ENCODE data around the gene SCUBE1. TPM values are rescaled to one million over a fixed set of nuclear protein-coding genes. Genes with fewer than 3 reads are reported as not detected.

The SCUBE1 gene
- total RNA-seq, 2 experiments from 2014 or later, result not detected

DNA sequence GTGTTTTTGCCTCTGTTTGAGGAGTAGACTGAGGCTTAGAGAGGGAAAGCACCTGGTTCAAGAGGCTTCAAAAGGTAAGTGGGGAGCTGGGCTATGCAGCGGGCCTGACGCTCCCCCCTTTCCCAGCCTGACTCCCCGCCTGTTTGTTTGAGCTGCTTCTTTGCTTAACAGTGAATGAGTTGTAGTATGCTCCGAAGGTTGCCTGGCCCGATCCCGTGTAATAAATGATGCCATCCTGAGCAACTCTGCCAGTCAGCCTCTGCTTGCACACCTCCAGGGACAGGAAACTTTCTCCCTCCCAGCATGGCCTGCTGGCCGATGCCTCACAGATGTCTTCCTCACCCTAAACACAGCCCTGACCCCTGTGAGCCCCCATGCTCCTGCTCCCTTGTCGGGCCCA is 110.7 kb downstream of the SCUBE1 start:
- H2AFZ ChIP-seq (ENCODE audit: low read length), result no peak overlapping the region
- TF ChIP-seq EZH2phosphoT487 (IDR thresholded peaks at IDR 0.05; ENCODE audit: borderline replicate concordance, low read depth, low read length) (no peak), CTCF (conservative IDR thresholded peaks at IDR 0.05; ENCODE audit: low read length) (no peak)
- ChIA-PET POLR2A (no interaction called here), CTCF (ENCODE audit: unreplicated experiment) (no interaction called here)
- peaks cover 4% of the 10 kb centered on the region for H3K4me1 ChIP-seq (ENCODE audit: insufficient read depth, low read length, poor library complexity, severe bottlenecking)
- no peak overlapping the region for H3K4me3 ChIP-seq (ENCODE audit: low read depth, low read length, poor library complexity, severe bottlenecking)
- intact Hi-C loops (cut with micrococcal nuclease; ENCODE audit: unreplicated experiment), result no loop called here
- no peak overlapping the region for H3K4me2 ChIP-seq (ENCODE audit: low read length)
- no peaks in the 10 kb centered on the region for H3K36me3 ChIP-seq (ENCODE audit: insufficient read depth, low read length)
- DNase-seq (ENCODE audit: low spot score), result no peak
- no peak overlapping the region for H3K27ac ChIP-seq (ENCODE audit: low read depth, low read length, poor library complexity, severe bottlenecking)
- H3K79me2 ChIP-seq (ENCODE audit: insufficient read depth, low read depth, low read length), result no peaks in the 10 kb centered on the region
- no TSS peak for BruUV-seq (replicated peaks)
- no peaks in the 10 kb centered on the region for H3K9me3 ChIP-seq (ENCODE audit: low read length)
- no peaks in the 10 kb centered on the region for H3K9me2 ChIP-seq (ENCODE audit: insufficient read depth, low read length)
- H4K20me1 ChIP-seq (ENCODE audit: insufficient read depth, low read length), result no peaks in the 10 kb centered on the region

- Histone ChIP-seq H3K36me3 (ENCODE audit: insufficient read depth, low read length) (no peaks in the 10 kb centered on the region), H3K27ac (ENCODE audit: low read depth, low read length, poor library complexity, severe bottlenecking) (no peak overlapping the region), H2AFZ (ENCODE audit: low read length) (no peak overlapping the region), H3K9me2 (ENCODE audit: insufficient read depth, low read length) (no peaks in the 10 kb centered on the region), H3K4me3 (ENCODE audit: low read depth, low read length, poor library complexity, severe bottlenecking) (no peak overlapping the region), H3K4me2 (ENCODE audit: low read length) (no peak overlapping the region), H4K20me1 (ENCODE audit: insufficient read depth, low read length) (no peaks in the 10 kb centered on the region), H3K79me2 (ENCODE audit: insufficient read depth, low read depth, low read length) (no peaks in the 10 kb centered on the region), H3K4me1 (ENCODE audit: insufficient read depth, low read length, poor library complexity, severe bottlenecking) (peaks cover 4% of the 10 kb centered on the region), H3K9me3 (ENCODE audit: low read length) (no peaks in the 10 kb centered on the region)
- no TSS peak for BruUV-seq (replicated peaks)
- intact Hi-C loops (cut with micrococcal nuclease; ENCODE audit: unreplicated experiment), result loop anchor here (1.0 kb wide), 1 partner anchor 115 kb away; no protein-coding TSS in a partner anchor
- CTCF ChIA-PET (ENCODE audit: unreplicated experiment), result interaction anchor here (0.5 to 1.1 kb wide), 2 partner anchors 20 to 155 kb away, joined by 3 read pairs; no protein-coding TSS in a partner anchor
- no peak for DNase-seq (ENCODE audit: low spot score)
- no peak for TF ChIP-seq CTCF (conservative IDR thresholded peaks at IDR 0.05; ENCODE audit: low read length)
- TF ChIP-seq EZH2phosphoT487 (IDR thresholded peaks at IDR 0.05; ENCODE audit: borderline replicate concordance, low read depth, low read length), result no peak
- POLR2A ChIA-PET, result no interaction called here
These were observed 111.5 kb downstream of the SCUBE1 start for GRCh38 chr22:43231724-43232034.

DNA sequence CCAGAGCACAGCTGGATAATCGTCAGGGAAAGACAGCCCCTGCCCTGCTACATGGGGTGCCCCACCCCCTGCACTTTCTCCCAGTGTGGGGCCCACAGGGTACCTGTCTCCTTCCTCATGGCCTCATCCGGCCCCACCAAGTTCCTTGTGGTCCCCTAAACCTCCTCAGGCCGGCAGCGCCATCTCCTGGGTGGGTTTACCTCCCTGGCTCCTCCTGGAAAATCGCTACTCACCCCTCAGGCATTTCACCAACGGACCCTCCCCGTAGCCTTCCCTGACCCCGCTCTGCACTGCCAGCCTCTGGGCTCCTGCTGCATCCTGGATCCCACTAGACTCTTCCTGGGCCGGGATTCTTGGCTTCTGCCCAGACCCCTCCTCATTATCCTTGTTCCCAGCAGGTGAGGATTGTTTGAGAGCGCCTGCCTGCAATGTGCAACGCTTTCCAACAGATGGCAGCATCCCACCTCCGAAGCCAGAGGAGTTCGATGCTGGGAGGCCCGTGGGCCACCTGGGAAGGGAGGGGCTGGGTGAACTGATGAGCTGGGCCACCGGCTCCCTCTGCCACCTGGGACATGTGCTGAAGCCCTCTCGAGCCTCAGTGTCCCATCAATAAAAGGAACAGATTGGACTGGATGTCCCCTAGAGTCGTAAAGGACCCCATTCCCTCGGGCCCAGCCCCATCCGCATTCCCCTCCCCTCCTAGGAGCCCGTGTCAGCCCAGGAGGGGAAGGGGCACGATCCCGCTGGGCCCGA is 112.0 kb downstream of the SCUBE1 start:
- CTCF ChIA-PET (ENCODE audit: unreplicated experiment), result interaction anchor here (0.5 to 1.1 kb wide), 2 partner anchors 19 to 156 kb away, joined by 3 read pairs; no protein-coding TSS in a partner anchor
- Histone ChIP-seq H3K4me2 (ENCODE audit: low read length) (no peak overlapping the region), H3K36me3 (ENCODE audit: insufficient read depth, low read length) (no peaks in the 10 kb centered on the region), H3K9me2 (ENCODE audit: insufficient read depth, low read length) (no peaks in the 10 kb centered on the region), H4K20me1 (ENCODE audit: insufficient read depth, low read length) (no peaks in the 10 kb centered on the region), H3K79me2 (ENCODE audit: insufficient read depth, low read depth, low read length) (no peaks in the 10 kb centered on the region), H3K27ac (ENCODE audit: low read depth, low read length, poor library complexity, severe bottlenecking) (no peak overlapping the region), H3K4me3 (ENCODE audit: low read depth, low read length, poor library complexity, severe bottlenecking) (no peak overlapping the region), H3K9me3 (ENCODE audit: low read length) (no peaks in the 10 kb centered on the region), H2AFZ (ENCODE audit: low read length) (no peak overlapping the region), H3K4me1 (ENCODE audit: insufficient read depth, low read length, poor library complexity, severe bottlenecking) (peaks cover 4% of the 10 kb centered on the region)
- BruUV-seq (replicated peaks), result no TSS peak
- peak; percentile 98 for TF ChIP-seq CTCF (conservative IDR thresholded peaks at IDR 0.05; ENCODE audit: low read length)
- no peak for TF ChIP-seq EZH2phosphoT487 (IDR thresholded peaks at IDR 0.05; ENCODE audit: borderline replicate concordance, low read depth, low read length)
- POLR2A ChIA-PET, result no interaction called here
- intact Hi-C loops (cut with micrococcal nuclease; ENCODE audit: unreplicated experiment), result loop anchor here (1.0 kb wide), 1 partner anchor 115 kb away; no protein-coding TSS in a partner anchor
- peak; percentile 70 for DNase-seq (ENCODE audit: low spot score)
